ACC112 (cell line): Measurements from ENCODE around the gene CTIF.

ENCODE experiments used
- H2AFZ ChIP-seq: fragments of 200-600 bp; sonication (generic); one replicate; pipeline ENCODE4 v1.6.0; 2017; ENCODE audit warnings: antibody characterized with exemption, low read length; ENCODE audit not compliant: unreplicated experiment
- H3K27ac ChIP-seq: fragments of 200-600 bp; sonication (generic); 2 replicates; pipeline ENCODE4 v1.5.1; 2014; ENCODE audit warnings: low read depth, mild to moderate bottlenecking, antibody characterized with exemption, low read length, moderate library complexity
- H3K27me3 ChIP-seq: fragments of 200-600 bp; sonication (generic); 2 replicates; pipeline ENCODE4 v1.6.1; 2014; ENCODE audit warnings: mild to moderate bottlenecking, antibody characterized with exemption, low read length, moderate library complexity, mixed read lengths; ENCODE audit not compliant: insufficient read depth
- H3K36me3 ChIP-seq: fragments of 200-600 bp; sonication (generic); 2 replicates; pipeline ENCODE4 v1.6.1; 2016; ENCODE audit warnings: mild to moderate bottlenecking, antibody characterized with exemption, low read length, moderate library complexity, mixed read lengths; ENCODE audit not compliant: insufficient read depth
- H3K4me1 ChIP-seq: fragments of 200-600 bp; sonication (generic); one replicate; pipeline ENCODE4 v1.6.1; 2016; ENCODE audit warnings: low read length, mixed read lengths; ENCODE audit not compliant: insufficient read depth, unreplicated experiment, control insufficient read depth
- H3K4me3 ChIP-seq: fragments of 200-600 bp; sonication (generic); 2 replicates; pipeline ENCODE4 v1.5.1; 2014; ENCODE audit warnings: mild to moderate bottlenecking, low read depth, low read length
- H3K79me2 ChIP-seq: fragments of 200-600 bp; sonication (generic); one replicate; pipeline ENCODE4 v1.6.0; 2016; ENCODE audit warnings: low read length; ENCODE audit not compliant: control insufficient read depth, unreplicated experiment, insufficient read depth

CTIF gene

DNA sequence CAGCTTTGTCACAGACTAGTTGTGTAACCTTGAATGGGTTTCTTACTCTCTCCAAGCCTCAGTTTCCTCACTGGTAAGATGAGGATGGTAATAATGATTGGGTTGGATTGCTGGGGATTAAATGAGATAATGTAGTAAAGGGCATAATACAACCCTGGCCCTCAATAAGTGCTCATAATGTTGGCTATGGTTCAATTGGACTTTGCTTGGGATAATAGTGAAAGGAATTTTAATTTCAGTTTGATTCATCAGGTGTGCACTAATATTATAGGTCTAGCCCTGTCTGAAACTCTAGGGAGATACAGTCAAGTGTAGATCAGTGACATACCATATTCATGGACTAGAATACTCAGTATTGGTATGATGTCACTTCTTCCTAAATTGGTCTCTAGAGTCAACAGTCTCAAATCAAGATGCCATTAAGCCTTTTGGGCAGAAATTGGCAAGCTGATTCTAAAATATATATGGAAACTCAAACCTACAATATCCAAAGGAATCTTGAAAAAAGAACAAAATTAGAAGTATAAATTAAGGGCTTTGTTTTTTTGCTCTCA, 250.5 kb downstream of the CTIF start:
- Histone ChIP-seq H3K27me3 (no peaks in the 10 kb centered on the region), H3K4me3 (no peak overlapping the region), H3K36me3 (peaks cover 16% of the 10 kb centered on the region; the same call in 1 of the 2 replicates), H3K4me1 (no peaks in the 10 kb centered on the region), H3K27ac (no peak overlapping the region), H2AFZ (no peak overlapping the region), H3K79me2 (no peaks in the 10 kb centered on the region)

DNA sequence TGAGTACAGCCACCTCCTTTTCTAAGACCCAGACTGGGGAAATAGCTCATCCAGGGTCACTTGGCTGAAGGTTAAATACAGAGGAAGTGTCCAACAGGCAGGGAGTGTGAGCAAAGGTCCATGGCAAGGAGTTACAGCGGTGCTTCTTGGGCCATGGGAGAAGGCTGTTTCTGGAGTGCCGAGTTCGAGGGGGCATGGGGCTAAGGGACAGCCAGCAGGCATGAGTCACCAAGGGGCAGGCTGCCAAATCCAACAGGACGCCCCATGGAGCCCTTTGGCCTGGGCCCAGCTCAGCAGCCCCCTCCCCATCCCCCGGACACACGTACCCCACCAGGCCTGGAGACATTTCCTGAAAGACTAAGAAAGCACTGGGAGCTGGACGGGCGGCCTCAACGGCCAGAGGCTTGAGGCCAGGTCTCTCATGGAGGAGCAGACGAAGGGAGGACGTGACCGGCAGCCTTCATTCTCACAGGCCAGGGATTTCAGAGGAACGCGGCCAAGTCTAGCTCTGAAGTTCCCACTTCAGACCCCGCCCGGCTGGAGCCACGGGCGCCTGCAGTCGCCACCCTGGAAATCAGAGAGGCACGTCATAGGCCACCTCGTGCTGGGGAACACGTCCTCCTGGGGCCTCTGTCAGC, 251.5 kb downstream of the CTIF start:
- no peak overlapping the region for H2AFZ ChIP-seq
- H3K27ac ChIP-seq: no peak overlapping the region
- no peaks in the 10 kb centered on the region for H3K4me1 ChIP-seq
- H3K4me3 ChIP-seq: no peak overlapping the region
- peaks cover 16% of the 10 kb centered on the region; the same call in 1 of the 2 replicates for H3K36me3 ChIP-seq
- no peaks in the 10 kb centered on the region for H3K79me2 ChIP-seq
- H3K27me3 ChIP-seq: no peaks in the 10 kb centered on the region

DNA sequence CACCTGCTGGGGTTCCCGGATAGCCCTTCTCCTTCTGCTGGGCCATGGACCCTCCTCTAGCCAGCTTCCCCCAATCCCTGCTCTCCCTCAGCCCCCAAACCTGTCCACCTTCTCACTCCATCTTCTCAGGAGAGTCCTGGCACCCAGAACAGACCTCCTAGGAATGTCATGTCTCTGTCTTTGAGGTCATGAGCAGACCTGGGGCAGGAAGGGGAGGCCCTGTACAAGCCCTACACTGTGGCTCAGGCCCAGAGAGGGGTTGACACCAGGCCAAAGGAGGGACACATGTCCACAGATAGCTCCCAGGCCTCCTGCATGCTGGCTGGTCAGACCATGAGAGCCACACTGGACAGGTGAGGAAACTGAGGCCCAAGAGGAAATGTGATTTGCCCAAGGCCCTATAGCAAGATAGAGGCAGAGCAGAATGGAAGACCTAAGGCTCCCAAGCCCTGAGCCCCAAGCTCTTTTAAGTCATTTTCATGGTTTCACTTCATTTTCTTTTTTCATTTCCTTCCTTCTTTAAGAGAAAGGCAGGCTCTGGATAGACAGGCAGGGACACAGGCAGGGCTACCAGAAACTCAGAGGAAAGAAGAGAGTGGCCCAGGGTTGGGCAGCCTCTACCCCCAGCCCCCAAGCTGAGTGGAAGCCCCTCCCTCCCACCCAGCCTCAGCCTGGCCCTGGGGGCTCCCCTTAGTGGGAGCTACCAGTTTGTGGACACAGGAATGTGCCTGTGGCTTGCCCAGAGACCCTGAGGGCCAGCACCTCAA, 252.2 kb downstream of the CTIF start:
- H3K27ac ChIP-seq: no peak overlapping the region
- H3K27me3 ChIP-seq: no peaks in the 10 kb centered on the region
- H3K79me2 ChIP-seq: no peaks in the 10 kb centered on the region
- no peaks in the 10 kb centered on the region for H3K4me1 ChIP-seq
- H3K4me3 ChIP-seq: no peak overlapping the region
- peaks cover 16% of the 10 kb centered on the region; the same call in 1 of the 2 replicates for H3K36me3 ChIP-seq
- no peak overlapping the region for H2AFZ ChIP-seq

DNA sequence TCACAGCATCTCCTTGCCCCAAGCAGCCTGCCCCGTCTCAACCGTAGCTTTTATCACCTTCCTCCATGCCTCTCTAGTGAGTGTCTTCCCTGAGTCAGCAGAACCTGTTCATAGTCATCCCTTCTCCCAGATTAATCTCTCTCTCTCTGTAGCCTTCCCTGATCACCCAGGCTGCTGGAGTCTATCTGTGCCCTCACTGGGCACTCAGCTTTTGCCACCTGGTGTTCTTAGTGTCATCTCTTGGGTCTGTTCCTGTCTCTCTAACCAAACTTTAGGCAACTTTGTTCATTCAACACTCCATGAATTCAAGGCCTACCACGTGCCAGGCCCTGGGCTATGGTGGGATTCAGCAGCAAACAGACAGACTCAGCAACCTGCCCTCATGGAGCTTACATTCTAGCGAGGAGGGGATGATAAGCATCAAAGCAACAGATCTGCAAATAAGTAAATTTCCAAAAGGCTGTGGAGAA, 252.8 kb downstream of the CTIF start:
- no peaks in the 10 kb centered on the region for H3K27me3 ChIP-seq
- no peaks in the 10 kb centered on the region for H3K79me2 ChIP-seq
- no peak overlapping the region for H3K4me3 ChIP-seq
- H2AFZ ChIP-seq: no peak overlapping the region
- no peak overlapping the region for H3K27ac ChIP-seq
- no peaks in the 10 kb centered on the region for H3K4me1 ChIP-seq
- peaks cover 16% of the 10 kb centered on the region; the same call in 1 of the 2 replicates for H3K36me3 ChIP-seq

DNA sequence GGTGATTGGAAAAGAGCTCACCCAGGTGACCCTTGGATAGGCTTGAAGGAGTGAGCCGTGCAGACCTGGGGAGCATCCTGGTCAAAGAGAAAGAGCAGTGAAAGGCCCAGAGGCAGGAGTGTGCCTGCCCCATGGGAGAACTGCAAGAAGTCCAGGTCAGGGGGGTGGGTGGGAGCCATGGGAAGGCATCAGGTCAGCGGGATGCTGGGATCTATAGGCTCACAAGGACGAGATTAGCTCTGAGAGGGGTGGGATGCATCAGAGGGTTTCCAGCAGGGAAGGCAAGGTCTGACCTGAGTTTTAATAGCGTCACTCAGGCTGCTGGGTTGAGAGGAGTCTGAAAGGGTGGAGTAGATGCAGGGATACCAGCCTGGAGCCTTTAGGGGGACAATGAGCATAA, 253.3 kb downstream of the CTIF start:
- H3K36me3 ChIP-seq: peaks cover 16% of the 10 kb centered on the region; the same call in 1 of the 2 replicates
- H3K27ac ChIP-seq: no peak overlapping the region

DNA sequence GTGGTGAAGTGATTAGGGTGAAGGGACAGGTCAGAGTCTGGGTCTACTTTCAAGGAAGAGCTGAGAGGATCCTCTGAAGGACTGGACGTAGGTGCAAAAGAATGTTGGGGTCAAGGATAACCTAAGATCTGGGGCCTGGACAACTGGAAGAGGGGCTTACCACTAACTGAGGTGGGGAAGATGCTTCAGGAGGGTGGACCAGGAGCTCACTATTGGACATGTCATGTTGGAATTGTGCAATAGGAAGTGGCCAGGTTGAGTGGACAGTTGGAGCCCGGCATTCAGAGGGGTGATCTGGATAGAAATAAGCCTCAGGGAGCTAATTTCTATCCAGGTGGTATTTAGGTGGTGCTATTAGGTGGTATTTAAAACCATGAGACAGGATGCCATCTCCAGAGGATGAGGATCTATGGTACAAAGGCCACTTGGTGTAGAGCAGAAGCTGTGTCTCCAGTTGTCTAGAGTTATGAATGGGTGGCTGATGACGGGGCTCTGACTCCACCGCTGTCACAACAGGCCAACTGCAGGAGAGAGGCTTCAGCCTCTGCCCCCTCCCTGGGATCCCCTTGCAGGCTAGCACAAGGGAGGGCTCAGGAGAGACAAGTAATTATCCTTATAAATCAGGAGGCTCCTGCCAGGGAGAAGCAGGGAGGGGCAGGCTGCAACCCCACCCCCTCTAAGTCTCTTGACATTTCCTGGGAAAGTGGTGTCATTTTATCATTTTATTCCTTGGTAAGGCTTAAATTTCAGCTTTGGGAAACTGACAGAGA, 254.0 kb downstream of the CTIF start:
- no peaks in the 10 kb centered on the region for H3K79me2 ChIP-seq
- H3K36me3 ChIP-seq: peaks cover 16% of the 10 kb centered on the region; the same call in 1 of the 2 replicates
- H3K4me1 ChIP-seq: no peaks in the 10 kb centered on the region
- no peak overlapping the region for H3K4me3 ChIP-seq
- no peak overlapping the region for H3K27ac ChIP-seq
- H2AFZ ChIP-seq: no peak overlapping the region
- no peaks in the 10 kb centered on the region for H3K27me3 ChIP-seq

More for the DNA sequence above, 253.3 kb downstream of the CTIF start:
- no peak overlapping the region for H2AFZ ChIP-seq
- H3K4me3 ChIP-seq: no peak overlapping the region
- no peaks in the 10 kb centered on the region for H3K27me3 ChIP-seq
- no peaks in the 10 kb centered on the region for H3K4me1 ChIP-seq
- no peaks in the 10 kb centered on the region for H3K79me2 ChIP-seq

DNA sequence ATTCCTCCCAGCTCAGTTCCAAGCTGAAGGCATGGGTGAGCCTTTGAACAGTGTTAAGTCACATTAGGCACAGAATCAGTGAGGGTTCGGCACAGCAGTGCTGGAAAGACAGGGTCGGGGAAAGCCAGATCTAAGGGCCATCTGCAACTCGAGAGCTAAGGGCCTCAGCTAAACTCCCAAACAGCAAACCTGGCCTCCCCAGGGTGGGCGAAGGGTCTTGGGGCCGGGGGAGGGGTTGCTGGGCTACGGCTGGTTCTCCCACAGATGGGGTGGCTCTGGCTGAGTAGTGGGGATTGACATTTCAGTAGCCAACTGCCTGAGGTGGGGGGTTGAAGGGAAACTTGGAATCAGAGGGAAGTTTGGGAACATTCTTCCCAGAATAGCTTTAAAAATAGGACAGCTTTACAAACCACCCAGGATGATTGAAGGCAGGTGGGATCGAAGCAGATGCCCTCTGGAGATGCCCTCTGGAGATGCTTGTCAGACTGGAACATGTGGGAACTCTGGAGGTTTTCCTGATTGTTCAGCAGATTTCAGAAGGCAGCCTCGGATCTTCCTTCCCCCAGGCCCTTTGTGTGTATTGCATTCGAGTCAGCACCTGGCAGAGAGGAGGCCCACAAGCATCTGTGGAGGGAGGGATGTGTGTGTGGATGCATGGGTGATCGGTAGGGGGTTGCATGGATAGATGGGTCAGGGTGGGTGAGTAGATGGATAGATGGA, 255.6 kb downstream of the CTIF start:
- Histone ChIP-seq H3K27me3 (no peaks in the 10 kb centered on the region), H3K79me2 (no peaks in the 10 kb centered on the region), H2AFZ (no peak overlapping the region), H3K4me3 (no peak overlapping the region), H3K36me3 (peaks cover 3% of the 10 kb centered on the region; the same call in 1 of the 2 replicates), H3K4me1 (no peaks in the 10 kb centered on the region), H3K27ac (no peak overlapping the region)

DNA sequence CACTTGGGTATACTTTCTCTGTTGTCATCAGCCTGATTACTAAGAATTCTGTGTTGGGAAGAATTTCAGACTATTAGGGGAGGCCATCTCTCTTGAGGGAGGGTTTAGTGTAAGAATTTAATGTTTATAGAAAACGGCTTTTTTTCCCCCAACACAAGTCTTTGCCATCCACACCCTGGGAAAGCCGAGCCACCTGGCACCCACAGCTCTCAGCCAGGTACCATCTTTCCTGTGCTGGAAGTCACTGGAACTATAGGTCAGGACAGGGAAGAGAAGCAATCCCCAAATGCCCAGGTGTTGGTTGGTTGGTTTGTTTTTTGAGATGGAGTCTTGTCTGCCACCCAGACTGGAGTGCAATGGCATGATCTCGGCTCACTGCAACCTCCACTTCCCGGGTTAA, 256.9 kb downstream of the CTIF start:
- Histone ChIP-seq H3K4me3 (no peak overlapping the region), H3K4me1 (peaks cover under 1% of the 10 kb centered on the region), H3K79me2 (no peaks in the 10 kb centered on the region), H2AFZ (no peak overlapping the region), H3K27ac (no peak overlapping the region), H3K27me3 (no peaks in the 10 kb centered on the region), H3K36me3 (peaks cover 6% of the 10 kb centered on the region; the same call in 1 of the 2 replicates)

DNA sequence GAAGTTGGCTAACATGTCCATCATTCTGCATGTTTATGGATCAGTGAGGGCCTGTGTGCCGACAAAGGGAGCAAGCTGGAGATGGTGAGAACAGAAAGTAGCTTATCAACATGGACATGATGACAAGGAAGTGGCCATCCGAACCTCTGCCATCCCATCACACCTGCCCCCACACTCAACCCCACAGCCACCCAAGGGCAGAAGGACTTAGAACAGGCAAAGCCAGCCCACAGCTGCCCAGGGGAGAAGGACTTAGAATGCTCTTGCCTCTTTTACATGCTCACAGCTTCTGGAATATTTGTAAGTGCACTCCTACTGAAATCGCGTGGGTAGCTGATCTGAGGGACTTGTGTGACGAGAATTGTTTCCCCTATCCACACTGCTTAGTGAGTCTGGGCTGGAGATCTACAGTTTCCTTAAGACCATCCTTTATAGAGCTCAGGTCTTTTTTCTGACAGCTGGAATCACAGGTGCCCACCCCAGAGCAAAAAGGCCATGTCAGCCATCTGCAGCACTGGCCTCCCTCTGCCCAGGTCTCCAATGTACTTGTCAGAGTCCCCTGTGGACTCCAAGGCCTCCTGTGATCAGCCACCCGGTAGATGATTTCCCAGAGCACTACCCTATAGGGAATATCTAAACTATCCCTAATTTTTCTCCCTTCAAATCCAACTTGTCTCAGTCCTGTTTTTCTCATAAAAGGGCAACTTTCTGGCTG, 257.8 kb downstream of the CTIF start:
- Histone ChIP-seq H3K27me3 (no peaks in the 10 kb centered on the region), H3K4me1 (peaks cover 9% of the 10 kb centered on the region), H3K27ac (no peak overlapping the region), H3K36me3 (0 out of 2 replicates have a peak, but pooled peaks cover 3% of the 10 kb centered on the region), H3K4me3 (no peak overlapping the region), H3K79me2 (no peaks in the 10 kb centered on the region), H2AFZ (no peak overlapping the region)
